ENCODE measurements around the gene NFS1. TPM values are rescaled to one million over a fixed set of nuclear protein-coding genes. Genes with fewer than 3 reads are reported as not detected.

The NFS1 gene
- total RNA-seq, 1 donor from 2014 or later = 19.5 TPM

- Histone ChIP-seq H3K27me3 (no peaks in the 10 kb centered on the region), H3K9me3 (no peaks in the 10 kb centered on the region), H3K27ac (no peak overlapping the region), H3K4me1 (no peaks in the 10 kb centered on the region), H3K36me3 (peaks cover under 1% of the 10 kb centered on the region), H3K4me3 (no peak overlapping the region)
- TF ChIP-seq, protein P1, sequence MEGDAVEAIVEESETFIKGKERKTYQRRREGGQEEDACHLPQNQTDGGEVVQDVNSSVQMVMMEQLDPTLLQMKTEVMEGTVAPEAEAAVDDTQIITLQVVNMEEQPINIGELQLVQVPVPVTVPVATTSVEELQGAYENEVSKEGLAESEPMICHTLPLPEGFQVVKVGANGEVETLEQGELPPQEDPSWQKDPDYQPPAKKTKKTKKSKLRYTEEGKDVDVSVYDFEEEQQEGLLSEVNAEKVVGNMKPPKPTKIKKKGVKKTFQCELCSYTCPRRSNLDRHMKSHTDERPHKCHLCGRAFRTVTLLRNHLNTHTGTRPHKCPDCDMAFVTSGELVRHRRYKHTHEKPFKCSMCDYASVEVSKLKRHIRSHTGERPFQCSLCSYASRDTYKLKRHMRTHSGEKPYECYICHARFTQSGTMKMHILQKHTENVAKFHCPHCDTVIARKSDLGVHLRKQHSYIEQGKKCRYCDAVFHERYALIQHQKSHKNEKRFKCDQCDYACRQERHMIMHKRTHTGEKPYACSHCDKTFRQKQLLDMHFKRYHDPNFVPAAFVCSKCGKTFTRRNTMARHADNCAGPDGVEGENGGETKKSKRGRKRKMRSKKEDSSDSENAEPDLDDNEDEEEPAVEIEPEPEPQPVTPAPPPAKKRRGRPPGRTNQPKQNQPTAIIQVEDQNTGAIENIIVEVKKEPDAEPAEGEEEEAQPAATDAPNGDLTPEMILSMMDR (IDR thresholded peaks at IDR 0.05) = no peak
- intact Hi-C loops (cut with DNase I) = no loop called here
- no peak for ATAC-seq
- no peak for DNase-seq
Measured at GRCh38 chr20:35637276-35637675, 61.9 kb downstream of the NFS1 start.

DNA sequence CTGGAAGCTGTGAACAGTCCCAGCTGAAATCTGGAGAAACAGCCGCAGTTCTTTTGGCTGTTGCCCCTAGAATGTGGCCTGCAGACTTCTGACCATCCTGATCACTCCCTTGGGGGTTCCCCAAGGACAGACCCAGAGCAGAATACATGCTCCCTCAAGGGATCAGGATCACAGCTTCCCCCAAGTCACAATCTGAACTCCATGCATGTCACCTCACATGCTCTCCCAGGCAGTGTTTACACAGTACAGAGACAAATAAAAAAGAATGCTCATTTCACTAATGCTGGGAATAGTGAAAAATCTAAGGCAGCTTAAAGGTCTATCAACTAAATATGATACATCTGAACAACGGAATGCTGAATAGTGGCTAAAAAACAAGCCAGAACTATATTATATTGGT lies 63.1 kb downstream of the NFS1 start:
- Histone ChIP-seq H3K4me1 (no peaks in the 10 kb centered on the region), H3K9me3 (no peaks in the 10 kb centered on the region), H3K27ac (no peak overlapping the region), H3K36me3 (peaks cover 12% of the 10 kb centered on the region), H3K27me3 (no peaks in the 10 kb centered on the region), H3K4me3 (no peak overlapping the region)
- DNase-seq (no peak), ATAC-seq (no peak)
- TF ChIP-seq, protein P1 (IDR thresholded peaks at IDR 0.05) = no peak
- intact Hi-C loops (cut with DNase I) = no loop called here

- intact Hi-C loops (cut with DNase I) = no loop called here
- TF ChIP-seq, protein P1 (IDR thresholded peaks at IDR 0.05) = no peak
- H3K36me3 ChIP-seq = peaks cover 16% of the 10 kb centered on the region
- no peaks in the 10 kb centered on the region for H3K27me3 ChIP-seq
- H3K27ac ChIP-seq = no peak overlapping the region
- H3K4me1 ChIP-seq = no peaks in the 10 kb centered on the region
- no peak overlapping the region for H3K4me3 ChIP-seq
- no peaks in the 10 kb centered on the region for H3K9me3 ChIP-seq
- DNase-seq = no peak
- no peak for ATAC-seq
Measured at GRCh38 chr20:35635652-35636051, 63.5 kb downstream of the NFS1 start.

DNA sequence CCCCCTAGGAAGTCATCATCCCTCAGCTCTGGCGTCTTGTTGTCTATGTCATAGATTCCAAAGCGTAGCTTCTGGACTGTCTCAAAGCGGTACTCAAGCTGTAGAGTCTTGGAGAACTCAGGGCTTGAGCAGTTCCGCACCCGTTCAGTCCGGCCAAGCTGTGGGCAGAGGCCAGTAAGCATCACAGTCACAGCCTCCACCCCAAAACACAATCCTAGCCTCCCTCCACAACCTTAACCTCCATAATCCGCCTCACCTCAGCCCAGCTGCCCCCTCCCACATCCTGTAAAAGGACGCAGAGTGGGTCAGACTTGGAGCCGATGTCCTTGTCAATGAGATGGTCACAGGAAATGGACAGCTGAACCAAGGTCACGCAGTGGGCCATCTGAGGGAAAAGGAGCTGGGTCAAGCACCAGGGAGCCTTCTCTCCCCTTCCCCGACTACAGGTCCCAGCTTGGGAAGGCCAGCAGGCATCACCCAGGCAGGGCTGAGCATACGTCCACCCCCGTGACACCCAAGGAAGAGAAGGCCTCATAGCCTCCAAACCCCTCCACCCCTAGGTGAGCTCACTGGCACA lies 66.5 kb downstream of the NFS1 start:
- Histone ChIP-seq H3K9me3 (no peaks in the 10 kb centered on the region), H3K4me3 (no peak overlapping the region), H3K27ac (no peak overlapping the region), H3K27me3 (no peaks in the 10 kb centered on the region), H3K36me3 (peaks cover 47% of the 10 kb centered on the region), H3K4me1 (no peaks in the 10 kb centered on the region)
- ATAC-seq = no peak
- no peak for DNase-seq
- intact Hi-C loops (cut with DNase I) = no loop called here
- TF ChIP-seq, protein P1 (IDR thresholded peaks at IDR 0.05) = no peak

DNA sequence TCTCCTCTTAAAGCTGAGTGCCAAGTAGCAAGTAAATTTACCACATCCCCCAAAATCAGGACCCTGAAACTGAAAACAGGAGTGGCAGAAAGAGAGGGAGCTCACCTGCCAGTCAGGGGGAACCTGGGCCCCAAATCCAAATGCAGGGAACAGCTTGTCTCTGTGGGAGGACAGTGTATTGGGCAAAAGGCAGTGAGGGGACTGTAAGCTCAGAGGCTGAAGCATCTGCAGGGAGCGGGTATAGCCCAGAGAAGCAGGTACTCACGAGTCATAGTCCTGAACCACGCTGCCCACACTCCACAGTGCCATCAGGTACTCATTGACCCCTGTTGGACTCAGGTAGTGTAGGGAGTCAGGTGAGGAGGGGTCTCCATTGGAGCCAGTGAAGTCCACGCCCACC lies 68.5 kb downstream of the NFS1 start:
- no peak for DNase-seq
- no peak for ATAC-seq

More for the DNA sequence above, 68.5 kb downstream of the NFS1 start:
- Histone ChIP-seq H3K27ac (no peak overlapping the region), H3K9me3 (no peaks in the 10 kb centered on the region), H3K27me3 (no peaks in the 10 kb centered on the region), H3K4me3 (no peak overlapping the region), H3K36me3 (peaks cover 66% of the 10 kb centered on the region), H3K4me1 (no peaks in the 10 kb centered on the region)
- intact Hi-C loops (cut with DNase I) = no loop called here
- TF ChIP-seq, protein P1 (IDR thresholded peaks at IDR 0.05) = no peak

Data from upper lobe of right lung (tissue), 1 donor.